Measurements from ENCODE around the gene CHCHD6.

- TF ChIP-seq POLR2A (IDR thresholded peaks at IDR 0.05; ENCODE audit: low read length) (no peak), GATA1 (IDR thresholded peaks at IDR 0.05; ENCODE audit: low read depth, low read length) (no peak)
Observed at GRCh38 chr3:126913524-126913923, 209.5 kb downstream of the CHCHD6 start.

Measured in erythroblast (primary cell).